ENCODE data around the gene GLIS2.

GLIS2 gene

GRCh38 chr16:4318967-4319366, 3.1 kb downstream of the GLIS2 start:
- no peak for DNase-seq

GRCh38 chr16:4319454-4320421, 3.9 kb downstream of the GLIS2 start:
- peak in 4 of 56 donors; percentile 2 to 40 (median 14) for DNase-seq

- peak in 1 of 56 donors; percentile 16 for DNase-seq
Measured at GRCh38 chr16:4320571-4321137, 4.8 kb downstream of the GLIS2 start.

DNA sequence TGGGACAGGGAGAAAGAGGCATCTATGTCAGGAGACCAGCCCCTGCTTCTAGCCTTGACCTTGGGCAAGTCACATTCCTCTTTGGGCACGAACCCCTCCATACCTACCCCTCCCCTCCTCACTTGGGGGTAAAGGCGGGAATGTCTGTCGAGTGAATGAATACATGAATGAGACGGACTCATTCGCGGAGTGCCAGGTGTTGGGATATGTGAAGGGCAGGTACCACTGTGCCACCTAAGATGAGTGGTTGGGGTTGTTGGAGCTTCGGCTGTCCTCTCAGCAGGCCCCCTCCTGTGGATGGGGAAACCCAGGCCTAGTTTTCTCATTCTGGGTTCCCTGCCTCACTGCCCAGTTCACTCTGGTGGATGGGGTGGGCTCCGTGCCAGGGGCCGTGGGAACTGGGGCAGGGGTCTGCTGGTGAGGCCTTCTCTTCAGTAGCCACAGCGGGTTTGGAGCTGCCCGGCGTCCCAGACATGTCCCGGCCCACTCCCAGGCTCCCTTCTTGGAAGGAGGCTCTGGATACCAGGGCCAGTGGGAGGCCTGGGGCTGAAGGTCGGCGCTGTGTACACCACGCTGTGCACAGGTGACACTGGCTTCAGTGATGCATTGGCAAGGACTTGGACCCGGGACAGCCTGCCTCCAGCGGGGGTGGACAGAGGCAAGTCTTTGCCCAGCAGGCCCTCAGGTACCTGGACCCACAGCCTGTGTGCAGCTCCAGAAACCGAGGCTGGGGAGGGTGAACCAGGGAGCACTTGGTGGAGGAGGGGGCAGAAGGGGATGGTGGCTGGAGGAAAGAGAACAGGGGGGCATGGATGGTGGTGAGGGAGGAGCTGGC, 5.6 kb downstream of the GLIS2 start:
- no peak for DNase-seq

DNA sequence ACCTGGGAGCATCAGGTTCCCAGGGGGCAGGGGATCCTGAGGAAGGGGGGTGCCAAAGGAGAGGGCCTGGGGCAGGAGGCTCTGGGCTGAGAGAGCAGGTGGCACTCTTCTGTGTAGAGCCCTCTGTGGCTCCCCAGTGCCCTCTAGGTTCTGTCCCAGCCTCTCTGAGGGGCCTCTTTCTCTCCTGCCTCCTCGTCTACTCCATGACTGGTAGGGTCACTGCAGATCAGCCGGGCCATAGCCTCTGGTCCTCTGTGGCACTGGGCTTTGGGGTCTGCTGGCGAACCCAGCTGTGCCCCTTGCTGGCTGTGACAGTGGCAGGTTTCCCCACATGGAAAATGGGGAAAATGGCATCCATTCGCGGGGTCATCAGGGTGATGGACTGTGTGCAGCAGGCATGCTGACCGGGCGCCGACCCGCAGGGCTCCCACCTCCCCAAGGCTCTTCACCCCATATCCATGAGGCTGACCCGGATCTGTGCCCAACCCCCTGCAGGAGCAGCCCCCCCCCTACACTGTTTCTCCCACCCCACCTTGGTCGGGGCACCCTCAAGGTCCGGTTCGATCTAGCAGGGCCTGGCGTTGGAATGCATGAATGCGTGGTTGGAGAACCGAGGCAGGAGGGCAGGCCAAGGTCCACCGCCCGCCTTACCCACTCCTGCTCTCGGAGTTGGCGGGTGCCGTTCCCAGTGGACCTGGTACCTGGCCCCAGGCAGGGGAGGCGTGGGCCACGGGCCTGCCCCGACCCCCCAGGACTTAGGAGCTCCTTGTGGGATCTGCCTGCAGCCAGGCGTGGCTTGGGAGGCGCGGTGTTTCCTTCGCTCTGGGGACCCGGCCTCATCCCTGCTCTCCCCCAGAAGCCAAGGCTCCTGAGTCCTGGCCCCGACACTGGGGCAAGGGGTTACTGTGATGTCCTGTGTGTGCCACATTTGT, 6.5 kb downstream of the GLIS2 start:
- DNase-seq, result no peak

GRCh38 chr16:4323071-4323844, 7.4 kb downstream of the GLIS2 start:
- peak in 29 of 56 donors; percentile 12 to 72 (median 33) for DNase-seq

- peak in 1 of 56 donors; percentile 21 for DNase-seq
Measured at GRCh38 chr16:4323845-4324488, 8.1 kb downstream of the GLIS2 start.

DNA sequence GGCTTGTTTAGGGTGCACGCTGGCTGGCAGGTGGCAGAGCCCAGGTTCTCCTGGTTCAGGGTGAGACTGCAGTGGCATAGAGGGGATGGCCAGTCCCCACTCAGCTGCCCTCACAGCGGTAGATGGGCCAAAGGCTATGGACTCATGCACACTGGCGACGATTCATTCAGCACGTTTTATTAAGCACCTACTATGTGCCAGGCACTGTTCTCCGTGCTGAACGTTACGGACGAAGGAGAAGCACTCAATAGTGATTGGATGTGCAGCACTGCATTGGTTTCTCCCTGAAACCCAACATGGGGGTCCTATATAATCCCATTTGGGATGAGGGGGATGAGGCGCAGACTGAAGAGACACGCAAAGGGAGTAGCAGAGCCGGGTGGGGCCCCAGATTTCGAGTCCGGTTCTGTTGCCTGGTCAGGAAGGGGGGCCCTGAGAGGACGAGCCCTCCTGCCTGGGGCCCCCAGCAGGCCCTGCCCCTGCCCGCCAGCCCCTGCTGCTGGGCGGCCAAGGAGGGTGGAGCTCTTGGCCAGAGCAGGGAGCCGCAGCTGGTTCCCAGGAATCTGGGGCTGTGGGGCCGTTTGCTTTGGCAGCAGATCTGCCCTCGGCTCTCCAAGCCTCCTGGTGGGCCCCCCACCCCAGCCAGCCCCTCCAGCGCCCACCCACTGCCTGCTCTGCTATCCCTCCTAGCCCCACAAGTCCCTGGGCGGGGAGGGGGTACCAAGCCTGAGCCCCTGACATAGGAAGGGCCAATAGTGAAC, 8.8 kb downstream of the GLIS2 start:
- DNase-seq, result no peak

DNA sequence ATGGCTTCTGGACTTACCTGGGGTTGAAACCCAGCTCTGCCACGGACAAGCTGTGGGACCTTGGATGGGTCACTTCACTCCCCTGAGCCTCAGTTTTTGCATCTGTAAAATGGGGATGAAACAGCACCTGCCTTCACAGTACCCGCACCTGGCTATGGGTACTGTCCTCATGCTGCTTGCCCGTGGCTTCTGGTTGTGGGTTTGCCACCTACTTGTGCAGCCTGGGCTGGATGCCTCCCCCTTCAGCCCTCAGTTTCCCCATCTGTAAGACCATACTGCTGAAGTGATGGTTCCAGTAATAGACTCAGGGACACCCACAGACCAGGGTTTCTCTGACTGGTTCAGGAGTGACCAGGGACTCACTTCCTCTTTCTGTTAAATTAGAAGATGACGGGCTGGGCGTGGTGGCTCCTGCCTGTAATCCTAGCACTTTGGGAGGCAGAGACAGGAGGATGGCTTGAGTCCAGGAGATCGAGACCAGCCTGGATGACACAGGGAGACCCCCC, 9.4 kb downstream of the GLIS2 start:
- DNase-seq, result no peak

DNA sequence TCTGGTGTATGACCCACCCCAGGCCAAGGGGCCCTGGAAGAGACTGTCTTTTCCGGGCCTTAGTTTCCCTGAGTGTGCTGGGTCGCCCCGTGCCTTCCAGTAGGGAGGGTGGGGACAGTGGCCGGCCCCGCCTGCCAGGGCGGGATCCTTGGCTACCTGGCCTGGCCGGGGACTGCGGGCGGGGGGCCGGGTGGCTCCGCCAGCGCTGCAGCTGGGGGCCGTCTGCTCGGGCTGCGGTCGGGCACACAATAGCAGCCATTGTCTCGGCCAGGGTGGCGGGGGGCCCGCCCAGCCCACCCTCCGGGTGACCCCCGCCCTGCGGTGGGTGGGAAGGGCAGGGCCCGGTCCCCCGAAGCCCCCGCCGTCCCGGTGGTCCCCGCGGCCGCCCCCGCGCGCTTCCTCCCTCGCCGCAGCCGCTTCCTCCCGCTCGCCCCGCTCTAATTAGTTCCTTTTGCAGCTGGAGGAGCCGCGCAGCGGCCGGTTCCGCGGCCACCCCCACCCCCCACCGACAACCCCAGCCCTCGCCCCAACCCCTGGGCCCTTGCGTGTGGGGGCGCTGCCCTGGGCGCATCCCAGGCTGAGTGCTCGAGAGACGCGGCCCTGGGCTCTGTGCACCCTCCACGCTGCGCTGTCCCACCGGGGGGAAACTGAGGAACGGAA, 11.6 kb downstream of the GLIS2 start:
- DNase-seq, result peak in 5 of 56 donors; percentile 7 to 68 (median 28)

- peak in 52 of 56 donors; percentile 19 to 86 (median 65) for DNase-seq
Measured at GRCh38 chr16:4328046-4328781, 12.3 kb downstream of the GLIS2 start.

DNA sequence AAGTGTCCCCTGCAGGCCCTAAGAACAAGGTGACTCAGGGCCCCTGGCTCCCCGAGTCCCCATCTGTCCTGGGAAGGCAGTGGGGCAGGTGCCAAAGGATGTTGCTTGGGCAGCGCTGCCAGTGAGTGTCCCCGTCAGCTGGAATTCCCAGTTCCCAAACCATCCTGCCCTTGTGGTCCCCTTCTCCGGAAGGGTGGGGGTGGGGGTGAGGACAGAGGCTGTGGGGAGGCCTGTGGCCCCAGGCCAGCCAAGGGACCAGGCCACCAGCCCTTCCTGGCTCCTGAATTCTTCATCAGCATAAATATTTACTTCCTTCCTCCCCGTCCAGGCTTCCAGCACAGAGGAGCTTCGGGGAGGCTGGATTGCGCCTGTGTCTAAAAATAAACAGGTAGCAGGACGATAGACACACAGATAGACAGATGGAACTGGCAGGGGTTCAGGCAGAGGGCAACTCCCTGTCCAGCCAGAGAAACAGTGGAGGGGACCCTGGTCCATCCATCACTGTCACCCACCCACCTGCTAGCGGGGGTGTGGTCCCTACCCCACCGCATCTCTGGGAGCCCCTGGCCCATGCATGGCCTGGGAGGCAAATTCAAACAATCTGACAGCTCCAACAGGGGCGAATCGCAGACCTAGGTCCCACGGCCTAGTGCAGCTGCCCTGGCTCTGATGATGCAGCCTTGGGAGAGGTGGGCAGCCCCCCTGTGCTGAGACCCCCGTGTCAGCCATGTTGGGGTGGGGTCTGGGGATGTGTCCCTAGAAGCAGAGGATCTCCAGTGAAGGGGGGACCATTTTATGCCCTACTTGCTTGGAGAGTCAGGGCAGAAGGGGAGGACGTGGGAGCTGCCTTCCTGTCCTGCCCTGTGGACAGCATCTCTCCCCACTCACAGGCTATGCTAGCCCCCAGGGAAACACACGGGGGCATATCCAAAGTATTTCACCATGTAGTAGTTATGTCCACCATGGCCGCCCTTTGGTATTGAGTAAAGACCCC, 13.2 kb downstream of the GLIS2 start:
- DNase-seq, result peak in 1 of 56 donors; percentile 44

DNA sequence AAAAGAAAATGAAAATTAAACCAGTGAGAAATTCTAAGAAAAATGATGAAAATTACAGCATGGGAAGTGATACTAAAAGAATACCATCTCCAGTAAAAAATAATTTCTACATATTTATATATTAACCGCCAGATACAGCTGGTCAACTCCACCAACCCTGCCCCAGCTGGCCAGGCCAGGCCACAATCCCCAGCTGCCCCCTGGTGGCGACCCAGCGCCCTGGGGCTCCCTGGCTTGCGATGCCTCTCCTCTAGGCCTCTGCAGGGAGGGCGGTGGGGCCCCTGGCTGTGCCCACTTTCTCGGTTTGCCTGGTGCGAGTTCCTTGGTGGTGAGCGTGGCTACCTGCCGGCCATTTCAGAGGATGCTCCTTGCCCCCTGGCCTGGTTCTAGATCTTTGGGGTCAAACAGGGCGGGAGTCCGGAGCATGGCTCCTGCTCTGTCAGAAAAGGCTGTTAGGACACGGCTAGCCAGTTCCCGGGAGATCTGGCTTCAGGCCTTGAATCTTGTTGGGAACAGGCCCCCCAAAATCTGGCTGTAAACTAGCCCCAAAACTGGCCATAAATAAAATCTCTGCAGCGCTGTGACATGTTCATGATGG, 14.5 kb downstream of the GLIS2 start:
- DNase-seq, result peak in 50 of 56 donors; percentile 6 to 87 (median 52)

- DNase-seq, result no peak
Measured at GRCh38 chr16:4332083-4332482, 16.2 kb downstream of the GLIS2 start.
